H1 (cell line): Measurements from ENCODE around the gene MRPL43. TPM values are rescaled to one million over a fixed set of nuclear protein-coding genes. Genes with fewer than 3 reads are reported as not detected.

Experiments used
- CTCF ChIA-PET: fragments of 300-600 bp; sonication (Branson Sonifier 250); formaldehyde crosslinking; loops from one replicate; lab custom pipeline; 2021; ENCODE audit not compliant: partially characterized antibody; lab: Charles Lee
- POLR2A ChIA-PET: fragments of 300-600 bp; sonication (Branson Sonifier 250); formaldehyde crosslinking; loops from one replicate; lab custom pipeline; 2021; ENCODE audit warnings: inconsistent platforms; ENCODE audit not compliant: partially characterized antibody; lab: Charles Lee
- DNase-seq, 2 experiments: peaks; one replicate each; pipeline versions ENCODE4 v3.0.0 to v3.0.0-alpha.2; 2010 to 2022; ENCODE audit warnings: low spot score in 2 of 2, low read depth in 1 of 2, mixed read lengths in 1 of 2
- FAIRE-seq: peaks from 2 replicates; lab custom pipeline; 2011; peaks lifted over from hg19 to GRCh38; lab: Jason Lieb, UNC
- H2AFZ ChIP-seq: 2 replicates; pipeline ENCODE4 v1.8.1; 2012; ENCODE audit warnings: low read length, inconsistent platforms
- H2AK5ac ChIP-seq: 2 replicates; pipeline ENCODE4 v1.6.1; 2013; ENCODE audit warnings: low read depth, low read length
- H2BK120ac ChIP-seq: replicated peaks from 2 replicates; pipeline ENCODE3; 2013; ENCODE audit warnings: low read depth, low read length, inconsistent platforms
- H2BK12ac ChIP-seq: 2 replicates; pipeline ENCODE4 v1.6.1; 2013; ENCODE audit warnings: low read depth, low read length
- H2BK15ac ChIP-seq: 2 replicates; pipeline ENCODE4 v1.6.1; 2013; ENCODE audit warnings: low read length
- H2BK20ac ChIP-seq: 2 replicates; pipeline ENCODE4 v1.6.1; 2013; ENCODE audit warnings: low read length
- H2BK5ac ChIP-seq: 2 replicates; pipeline ENCODE4 v1.6.1; 2013; ENCODE audit warnings: low read depth, low read length
- H3K14ac ChIP-seq: 2 replicates; pipeline ENCODE4 v1.6.1; 2013; ENCODE audit warnings: inconsistent platforms; ENCODE audit not compliant: insufficient read length
- H3K18ac ChIP-seq: 2 replicates; pipeline ENCODE4 v1.6.1; 2013; ENCODE audit warnings: low read length; ENCODE audit errors: extremely low read depth
- H3K23ac ChIP-seq: 2 replicates; pipeline ENCODE4 v1.6.1; 2013; ENCODE audit warnings: inconsistent platforms; ENCODE audit not compliant: insufficient read length
- H3K23me2 ChIP-seq: 2 replicates; pipeline ENCODE4 v1.6.1; 2013; ENCODE audit warnings: low read depth, low read length
- H3K27ac ChIP-seq: 2 replicates; pipeline ENCODE4 v1.6.1; 2011; ENCODE audit warnings: low read depth, low read length, inconsistent platforms
- H3K27me3 ChIP-seq, 4 experiments: replicated peaks in 1 of 4; 1 replicate in 1 of 4; 2 replicates in 3 of 4; pipeline versions ENCODE4 v1.6.1 to v1.8.1; 2011 to 2013; ENCODE audit warnings: low read length in 3 of 4, mild to moderate bottlenecking in 3 of 4, inconsistent platforms in 2 of 4, mixed read lengths in 2 of 4, moderate library complexity in 1 of 4; ENCODE audit not compliant: control insufficient read depth in 3 of 4, insufficient read depth in 3 of 4; ENCODE audit errors: extremely low read depth in 1 of 4
- H3K36me3 ChIP-seq, 4 experiments: 2 replicates each; pipeline versions ENCODE4 v1.6.1 to v1.8.1; 2011 to 2013; ENCODE audit warnings: mild to moderate bottlenecking in 4 of 4, low read length in 3 of 4, moderate library complexity in 2 of 4, control low read depth in 1 of 4, inconsistent platforms in 1 of 4; ENCODE audit not compliant: insufficient read depth in 4 of 4, control insufficient read depth in 2 of 4
- H3K4ac ChIP-seq: replicated peaks from 2 replicates; pipeline ENCODE3; 2013; ENCODE audit warnings: low read length, low read depth, mixed read lengths, inconsistent platforms; ENCODE audit not compliant: insufficient read length
- H3K4me1 ChIP-seq, 4 experiments: replicated peaks in 1 of 4; 1 replicate in 1 of 4; 2 replicates in 3 of 4; pipeline versions ENCODE4 v1.6.1 to v1.8.1; 2011 to 2013; ENCODE audit warnings: low read length in 3 of 4, inconsistent platforms in 2 of 4, mixed read lengths in 1 of 4; ENCODE audit not compliant: insufficient read depth in 4 of 4, control insufficient read depth in 3 of 4
- H3K4me2 ChIP-seq, 2 experiments: 2 replicates each; pipeline versions ENCODE4 v1.6.1 to v1.8.1; 2011 to 2013; ENCODE audit warnings: low read depth in 2 of 2, low read length in 2 of 2, control low read depth in 1 of 2, inconsistent platforms in 1 of 2, mild to moderate bottlenecking in 1 of 2; ENCODE audit not compliant: insufficient read depth in 1 of 2
- H3K4me3 ChIP-seq, 4 experiments: fragments of 200-600, 300-600 bp in 1 of 4; sonication (generic), shearing (Covaris generic), sonication (Bioruptor Twin) in 1 of 4; 2 replicates each; pipeline versions ENCODE4 v1.5.1 to v1.8.1; 2011 to 2016; ENCODE audit warnings: low read length in 4 of 4, low read depth in 3 of 4, control low read depth in 2 of 4, inconsistent platforms in 2 of 4, mild to moderate bottlenecking in 2 of 4, mixed read lengths in 1 of 4, moderate library complexity in 1 of 4; ENCODE audit not compliant: insufficient read depth in 2 of 4; ENCODE audit errors: extremely low read depth in 1 of 4
- H3K56ac ChIP-seq: replicated peaks from 2 replicates; pipeline ENCODE3; 2013; ENCODE audit warnings: low read depth, mild to moderate bottlenecking, mixed read lengths, low read length, inconsistent platforms; ENCODE audit not compliant: insufficient read length
- H3K79me1 ChIP-seq: 2 replicates; pipeline ENCODE4 v1.6.1; 2013; ENCODE audit warnings: low read depth, low read length, control low read depth
- H3K79me2 ChIP-seq, 2 experiments: 2 replicates each; pipeline versions ENCODE4 v1.6.1 to v1.8.1; 2012 to 2013; ENCODE audit warnings: low read length in 2 of 2, mild to moderate bottlenecking in 2 of 2, inconsistent platforms in 1 of 2; ENCODE audit not compliant: insufficient read depth in 2 of 2, control insufficient read depth in 1 of 2
- H3K9ac ChIP-seq, 4 experiments: replicated peaks in 1 of 4; 1 replicate in 1 of 4; 2 replicates in 3 of 4; pipeline versions ENCODE4 v1.6.1 to v1.8.1; 2011 to 2013; ENCODE audit warnings: low read depth in 3 of 4, low read length in 3 of 4, control low read depth in 2 of 4, mild to moderate bottlenecking in 2 of 4, moderate library complexity in 2 of 4, inconsistent platforms in 1 of 4; ENCODE audit errors: extremely low read depth in 1 of 4
- H3K9me3 ChIP-seq, 2 experiments: 2 replicates each; pipeline versions ENCODE4 v1.6.1 to v1.8.1; 2012 to 2013; ENCODE audit warnings: mild to moderate bottlenecking in 2 of 2, moderate library complexity in 2 of 2, control low read depth in 1 of 2, inconsistent platforms in 1 of 2, low read depth in 1 of 2, low read length in 1 of 2, mixed read lengths in 1 of 2; ENCODE audit not compliant: insufficient read depth in 2 of 2
- H4K20me1 ChIP-seq, 2 experiments: replicated peaks in 1 of 2; 2 replicates each; pipeline versions ENCODE3 to v1.8.1; 2011 to 2013; ENCODE audit warnings: inconsistent platforms in 2 of 2, low read length in 2 of 2, mild to moderate bottlenecking in 1 of 2; ENCODE audit not compliant: insufficient read depth in 2 of 2, control insufficient read depth in 1 of 2
- H4K5ac ChIP-seq: 2 replicates; pipeline ENCODE4 v1.6.1; 2013; ENCODE audit warnings: low read length, low read depth, mixed read lengths, inconsistent platforms; ENCODE audit not compliant: insufficient read length
- H4K8ac ChIP-seq: 2 replicates; pipeline ENCODE4 v1.8.0; 2013; ENCODE audit warnings: mild to moderate bottlenecking, moderate library complexity, low read length, inconsistent platforms; ENCODE audit not compliant: insufficient read depth; ENCODE audit errors: extremely low read depth
- H4K91ac ChIP-seq: replicated peaks from 2 replicates; pipeline ENCODE3; 2013; ENCODE audit warnings: low read length, mixed read lengths, inconsistent platforms; ENCODE audit not compliant: insufficient read length
- RFX5 ChIP-seq: IDR thresholded peaks from 2 replicates; pipeline ENCODE4 v1.6.1; 2011; ENCODE audit warnings: low read depth, low read length, improper control_type of control experiment, borderline replicate concordance
- YY1 ChIP-seq: IDR thresholded peaks from 2 replicates; pipeline ENCODE4 v1.6.1; 2011; ENCODE audit warnings: low read depth, mild to moderate bottlenecking, low read length
- WGBS, 2 experiments: shearing (Covaris generic) in 1 of 2; methylation state at CpG; one replicate each; pipeline versions ENCODE4 v1.1.6 to v1.1.7; 2013 to 2015; ENCODE audit warnings: low lambda C conversion rate in 2 of 2, mixed read lengths in 2 of 2, inconsistent platforms in 1 of 2, low coverage in 1 of 2, missing lambda C conversion rate in 1 of 2; ENCODE audit not compliant: insufficient replicate concordance in 2 of 2, insufficient coverage in 1 of 2, insufficient read length in 1 of 2; ENCODE audit errors: extremely low coverage in 1 of 2, missing lambda C conversion rate in 1 of 2; 5-methylcytosine and 5-hydroxymethylcytosine counted together
- polyA plus RNA-seq, 7 experiments: library from polyadenylated mRNA; depleted of rRNA in 3 of 7; stranded (reverse) in 5 of 7; unstranded in 2 of 7; fragments of >200 nt in 5 of 7; fragments of 200-250 nt in 2 of 7; gene quantifications; 1 replicate in 5 of 7; 2 replicates in 1 of 7; 4 replicates in 1 of 7; pipeline versions ENCODE4 v1.2.1 to v1.2.3, GENCODE V29; 2011 to 2013; ENCODE audit warnings: missing spikeins in 2 of 7, mixed read lengths in 2 of 7
- total RNA-seq: library from RNA; stranded (reverse); fragmentation: NEBNext Ultra II Directional; extraction: Animal tissue kit (Norgen Biotek cat#: 25700); gene quantifications from 2 replicates; pipeline ENCODE4 v1.2.1, GENCODE V29; 2021

Gene MRPL43
- total and polyA plus RNA-seq, 2 of the 8 experiments (the other 6 are each of a cell fraction or from before 2014, with no cell fraction given): 74.1 to 149 TPM

DNA sequence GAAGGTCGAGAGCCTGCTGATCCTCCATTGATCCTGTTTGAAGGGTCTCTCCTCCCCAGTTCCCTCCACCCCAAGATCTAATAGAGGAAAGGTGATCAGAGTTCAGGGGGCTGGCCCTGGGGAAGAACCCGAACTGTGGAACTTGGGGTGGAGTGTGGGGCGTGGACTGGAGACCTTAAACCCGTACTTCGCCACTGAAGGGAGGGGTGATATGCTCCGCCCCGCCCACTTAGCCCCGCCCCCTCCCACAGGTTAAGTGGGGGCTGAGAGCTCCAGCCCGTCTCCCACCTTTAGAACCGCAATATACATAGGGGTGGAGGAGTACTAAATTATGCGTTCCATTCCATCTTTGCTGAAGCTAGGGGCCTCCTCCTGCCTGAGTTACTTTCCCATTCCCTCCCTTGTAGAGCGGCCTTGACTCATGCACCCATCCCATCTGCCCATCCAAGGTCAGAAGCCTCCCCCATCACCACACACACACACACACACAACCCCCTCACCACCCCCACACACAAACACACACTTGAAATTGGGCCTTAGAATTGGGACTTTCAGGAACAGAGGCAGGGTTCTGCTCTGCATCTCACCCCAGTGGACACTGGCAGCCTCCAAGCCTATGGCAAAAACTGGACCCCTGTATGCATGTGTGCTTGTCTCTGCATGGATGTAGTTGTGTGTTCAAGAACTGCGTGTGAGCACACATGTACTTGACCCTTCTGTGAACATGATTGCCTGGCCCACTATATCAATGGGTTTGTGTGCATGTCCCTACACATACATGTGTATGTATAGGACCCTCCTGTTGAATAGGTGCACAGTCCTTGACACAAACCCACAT lies 17.0 kb downstream of the MRPL43 start:
- no peak overlapping the region for H2BK20ac ChIP-seq
- peaks cover 9% of the 10 kb centered on the region for H3K23me2 ChIP-seq
- ChIA-PET POLR2A (interaction anchor here (0.7 to 6.0 kb wide), 5 partner anchors 9 to 36 kb away, joined by 3 to 38 read pairs (median 3); no protein-coding TSS in a partner anchor), CTCF (interaction anchor here (0.6 to 5.4 kb wide), 10 partner anchors 12 to 81 kb away, joined by 3 to 32 read pairs (median 5); partner anchors contain the start of genes MRPL43 and TWNK)
- TF ChIP-seq RFX5: no peak
- 0 out of 2 replicates have a peak, but pooled peaks have one; percentile 50 for TF ChIP-seq YY1
- no peak overlapping the region for H4K5ac ChIP-seq
- no peak overlapping the region for H2BK5ac ChIP-seq
- no peak overlapping the region for H4K8ac ChIP-seq
- H3K14ac ChIP-seq: no peak overlapping the region
- H2AFZ ChIP-seq: peak overlapping the region; percentile 93
- H4K20me1 ChIP-seq: peaks cover 0 to 5% of the 10 kb centered on the region in 2 experiments
- H3K4ac ChIP-seq: no peak overlapping the region
- peaks cover 0 to 3% (median 1%) of the 10 kb centered on the region in 4 experiments; a peak in 1 of 7 replicates for H3K27me3 ChIP-seq
- H3K27ac ChIP-seq: no peak overlapping the region
- H2BK120ac ChIP-seq: no peak overlapping the region
- H3K18ac ChIP-seq: no peak overlapping the region
- H3K9me3 ChIP-seq: no peaks in the 10 kb centered on the region
- DNase-seq (peak in 1 of 2 experiments; percentile 73), FAIRE-seq (no peak)
- peak overlapping the region; percentile 89 to 99 for H3K4me2 ChIP-seq
- H2AK5ac ChIP-seq: no peak overlapping the region
- 26% methylated on average over 13 of the region's 13 CpGs; no CpG with 5 or more reads in 1 of the 2 experiments for WGBS, 2 experiments
- H3K9ac ChIP-seq: peak overlapping the region in 2 of 4 experiments; percentile 10 to 20; a peak in 2 of 7 replicates
- H3K4me1 ChIP-seq: peaks cover 7 to 19% (median 10%) of the 10 kb centered on the region in 4 experiments
- H3K4me3 ChIP-seq: peak overlapping the region; percentile 67 to 97 (median 72)
- no peak overlapping the region for H2BK15ac ChIP-seq
- no peak overlapping the region for H4K91ac ChIP-seq
- H3K36me3 ChIP-seq: no peaks in the 10 kb centered on the region
- H3K79me2 ChIP-seq: no peaks in the 10 kb centered on the region
- H3K79me1 ChIP-seq: no peaks in the 10 kb centered on the region
- H2BK12ac ChIP-seq: no peak overlapping the region
- H3K56ac ChIP-seq: no peak overlapping the region
- H3K23ac ChIP-seq: no peak overlapping the region
